ENCODE results near the gene ICA1. TPM values are rescaled to one million over a fixed set of nuclear protein-coding genes. Genes with fewer than 3 reads are reported as not detected.
A peak's percentile ranks its signal among the peaks of the same experiment; 100 is the strongest.

The ICA1 gene
- total RNA-seq, 1 donor = 5.1 TPM

- no peaks in the 10 kb centered on the region for H3K27me3 ChIP-seq (ENCODE audit: insufficient read depth, low read length)
- no peaks in the 10 kb centered on the region for H3K9me3 ChIP-seq (ENCODE audit: low read depth, low read length)
- no peaks in the 10 kb centered on the region for H3K4me1 ChIP-seq (ENCODE audit: insufficient read depth, low read length)
- H3K4me3 ChIP-seq (ENCODE audit: low read length) = no peak overlapping the region
These were observed 20.9 kb upstream of the ICA1 start for GRCh38 chr7:8282871-8283270.

DNA sequence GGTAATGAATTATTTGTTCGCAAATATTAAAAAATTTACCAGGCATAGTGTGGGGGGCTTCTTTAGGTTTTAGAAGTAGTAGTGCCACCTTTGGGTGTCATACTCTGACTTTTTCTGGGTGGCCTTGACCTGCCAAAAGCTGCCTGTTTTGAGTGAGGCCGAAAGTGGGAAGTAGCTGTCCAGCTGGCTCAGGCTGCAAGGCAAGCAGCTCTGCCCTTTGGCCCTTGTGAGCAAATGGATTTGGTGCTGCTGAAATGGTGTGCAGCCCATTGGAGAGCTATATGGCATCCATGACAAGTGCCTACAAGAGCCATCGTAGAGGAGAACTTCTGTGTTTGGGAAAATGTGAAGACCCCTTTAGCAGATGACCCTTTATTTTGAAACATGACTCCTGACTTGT is 20.2 kb upstream of the ICA1 start:
- no peak overlapping the region for H3K4me3 ChIP-seq (ENCODE audit: low read length)
- no peaks in the 10 kb centered on the region for H3K9me3 ChIP-seq (ENCODE audit: low read depth, low read length)
- H3K4me1 ChIP-seq (ENCODE audit: insufficient read depth, low read length) = no peaks in the 10 kb centered on the region
- H3K27me3 ChIP-seq (ENCODE audit: insufficient read depth, low read length) = no peaks in the 10 kb centered on the region

DNA sequence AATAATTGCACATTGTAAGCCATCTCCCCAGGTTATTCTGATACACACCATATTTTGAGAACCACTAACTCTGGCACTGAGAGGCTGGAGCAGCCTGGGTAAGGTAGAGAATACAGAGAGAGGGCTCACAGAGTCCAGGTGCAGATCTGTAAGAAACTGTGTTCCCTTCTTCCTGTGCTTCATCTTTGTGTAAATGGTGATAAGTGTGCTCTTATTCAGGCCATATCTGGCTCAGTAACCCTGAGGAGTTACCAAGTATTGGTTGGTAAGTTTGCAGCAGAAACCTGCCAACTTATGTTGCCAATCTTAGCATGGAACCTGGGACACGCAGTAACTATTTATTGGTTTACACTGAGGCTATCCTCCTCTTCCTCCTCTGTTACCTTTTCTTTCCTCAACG is 16.2 kb upstream of the ICA1 start:
- H3K27me3 ChIP-seq (ENCODE audit: insufficient read depth, low read length) = no peaks in the 10 kb centered on the region
- H3K4me3 ChIP-seq (ENCODE audit: low read length) = no peak overlapping the region
- no peaks in the 10 kb centered on the region for H3K4me1 ChIP-seq (ENCODE audit: insufficient read depth, low read length)
- H3K9me3 ChIP-seq (ENCODE audit: low read depth, low read length) = no peaks in the 10 kb centered on the region

DNA sequence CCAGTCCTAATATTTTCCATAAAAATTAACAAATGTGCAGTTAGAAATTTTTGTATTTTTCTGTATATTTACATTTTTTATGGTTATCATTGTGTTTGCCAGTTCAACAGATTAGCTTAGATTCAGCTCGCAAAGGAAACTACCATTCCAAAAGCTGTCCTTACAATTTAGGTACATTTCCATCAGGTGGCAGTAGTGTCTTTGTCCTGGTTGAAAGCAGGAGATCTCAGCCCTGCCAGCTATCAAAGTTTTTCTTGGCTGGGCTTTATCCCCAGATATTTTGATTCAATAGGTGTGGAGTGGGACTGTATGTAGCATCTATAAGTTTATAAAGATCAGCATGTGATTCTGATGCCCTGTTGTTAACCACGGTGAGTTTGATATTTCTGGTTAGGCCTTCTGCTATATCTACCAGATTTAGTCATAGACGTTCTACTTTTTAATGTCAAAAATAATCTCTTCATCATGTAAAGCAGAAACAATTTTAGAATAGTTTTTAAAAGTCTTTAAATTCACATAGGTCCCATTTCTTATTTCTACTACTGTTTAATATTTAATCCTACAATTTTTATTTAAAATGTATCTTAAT is 15.5 kb upstream of the ICA1 start:
- Histone ChIP-seq H3K27me3 (ENCODE audit: insufficient read depth, low read length) (no peaks in the 10 kb centered on the region), H3K9me3 (ENCODE audit: low read depth, low read length) (no peaks in the 10 kb centered on the region), H3K4me1 (ENCODE audit: insufficient read depth, low read length) (no peaks in the 10 kb centered on the region), H3K4me3 (ENCODE audit: low read length) (no peak overlapping the region)

GRCh38 chr7:8274589-8274988 is 12.6 kb upstream of the ICA1 start:
- no peaks in the 10 kb centered on the region for H3K4me1 ChIP-seq (ENCODE audit: insufficient read depth, low read length)
- H3K9me3 ChIP-seq (ENCODE audit: low read depth, low read length) = no peaks in the 10 kb centered on the region
- H3K27me3 ChIP-seq (ENCODE audit: insufficient read depth, low read length) = peaks cover 3% of the 10 kb centered on the region
- no peak overlapping the region for H3K4me3 ChIP-seq (ENCODE audit: low read length)

DNA sequence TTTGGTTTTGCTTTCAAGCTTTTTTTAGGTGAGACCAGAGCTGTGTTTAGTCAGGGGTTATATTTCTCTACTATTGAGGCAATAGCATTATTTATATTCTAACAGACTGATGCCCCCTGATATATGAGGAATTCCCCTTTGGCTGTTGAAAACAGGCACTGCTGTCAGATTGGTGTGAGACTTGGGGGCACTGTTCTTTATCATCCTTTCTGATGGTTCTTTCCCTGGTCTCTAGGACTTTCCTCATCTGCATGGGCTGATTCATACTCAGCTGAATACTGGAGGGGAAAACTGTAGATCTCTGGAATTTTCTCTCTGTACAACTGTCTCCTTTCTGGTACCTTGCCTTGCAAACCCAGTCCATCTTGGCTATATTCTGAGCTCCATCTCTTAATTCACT is 10.0 kb upstream of the ICA1 start:
- no peak overlapping the region for H3K4me3 ChIP-seq (ENCODE audit: low read length)
- H3K27me3 ChIP-seq (ENCODE audit: insufficient read depth, low read length) = peaks cover 3% of the 10 kb centered on the region
- H3K9me3 ChIP-seq (ENCODE audit: low read depth, low read length) = no peaks in the 10 kb centered on the region
- H3K4me1 ChIP-seq (ENCODE audit: insufficient read depth, low read length) = peaks cover 4% of the 10 kb centered on the region

DNA sequence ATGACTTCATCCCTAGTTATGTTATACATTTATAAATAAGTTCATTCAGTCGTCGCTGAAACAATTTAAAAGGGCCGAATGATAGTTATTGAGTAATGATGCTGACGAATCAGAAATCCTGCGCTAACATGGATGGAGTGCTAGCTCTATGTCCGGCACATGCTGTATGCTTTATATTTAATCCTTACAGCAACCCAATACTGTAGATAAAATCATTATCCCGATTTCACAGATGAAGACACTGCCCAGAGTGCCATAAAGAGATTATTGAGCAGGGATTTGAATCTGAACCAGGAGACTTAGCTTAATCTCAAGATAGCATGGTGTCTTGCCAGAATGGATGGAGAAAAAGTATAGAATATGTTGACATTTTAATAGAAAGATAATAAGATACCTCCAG is 1.1 kb upstream of the ICA1 start:
- Histone ChIP-seq H3K4me3 (ENCODE audit: low read length) (no peak overlapping the region), H3K27me3 (ENCODE audit: insufficient read depth, low read length) (peaks cover 24% of the 10 kb centered on the region)

DNA sequence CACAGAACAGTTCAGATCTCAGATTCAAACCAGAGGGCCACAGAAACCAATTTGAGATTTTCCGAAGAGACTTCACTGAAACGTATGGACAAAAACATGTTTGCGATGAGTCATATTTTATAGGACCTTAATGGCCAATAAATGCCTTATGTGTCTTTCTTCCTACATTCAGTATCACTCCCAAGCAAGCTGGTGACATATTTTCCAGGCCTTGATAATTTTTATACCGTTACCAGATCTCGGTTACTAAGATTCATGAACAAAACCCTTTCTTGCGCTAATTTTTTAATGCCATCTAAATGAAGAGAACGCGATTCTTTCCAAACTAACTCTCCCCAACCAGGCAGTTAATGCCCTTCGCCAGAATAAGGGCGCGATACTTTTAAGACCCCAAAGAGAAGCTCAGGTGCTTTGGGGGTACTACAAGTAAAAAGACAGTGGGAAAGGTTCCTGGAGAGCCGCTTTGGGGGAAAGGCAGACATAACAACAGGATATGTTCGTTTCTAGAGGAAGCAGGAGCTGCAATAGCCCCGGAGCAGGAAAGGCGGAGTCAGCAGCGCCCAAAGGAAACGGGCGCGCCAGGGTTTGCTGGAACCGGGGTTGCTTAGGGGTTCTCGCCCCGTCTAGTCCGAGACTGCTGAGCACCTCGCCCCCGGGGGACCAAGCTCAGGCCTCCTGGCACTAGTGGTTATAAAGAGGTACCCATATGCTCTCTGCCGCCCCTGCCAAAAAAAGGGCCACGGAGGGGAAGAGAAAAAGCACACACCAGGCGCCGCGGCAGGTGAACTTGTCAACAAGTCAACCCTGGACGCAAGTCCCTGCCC is 884 bp downstream of the ICA1 start:
- peak overlapping the region; percentile 38 for H3K4me3 ChIP-seq (ENCODE audit: low read length)
- peaks cover 11% of the 10 kb centered on the region for H3K4me1 ChIP-seq (ENCODE audit: insufficient read depth, low read length)
- peaks cover 24% of the 10 kb centered on the region for H3K27me3 ChIP-seq (ENCODE audit: insufficient read depth, low read length)

More for the DNA sequence above, 1.1 kb upstream of the ICA1 start:
- Histone ChIP-seq H3K9me3 (ENCODE audit: low read depth, low read length) (no peaks in the 10 kb centered on the region), H3K4me1 (ENCODE audit: insufficient read depth, low read length) (peaks cover 11% of the 10 kb centered on the region)

GRCh38 chr7:8259586-8260222 is 2.3 kb downstream of the ICA1 start:
- Histone ChIP-seq H3K4me1 (ENCODE audit: insufficient read depth, low read length) (peaks cover 11% of the 10 kb centered on the region), H3K4me3 (ENCODE audit: low read length) (no peak overlapping the region), H3K27me3 (ENCODE audit: insufficient read depth, low read length) (peaks cover 24% of the 10 kb centered on the region), H3K9me3 (ENCODE audit: low read depth, low read length) (no peaks in the 10 kb centered on the region)

More for the DNA sequence above, 884 bp downstream of the ICA1 start:
- H3K9me3 ChIP-seq (ENCODE audit: low read depth, low read length) = no peaks in the 10 kb centered on the region

- peaks cover 11% of the 10 kb centered on the region for H3K4me1 ChIP-seq (ENCODE audit: insufficient read depth, low read length)
- peaks cover 21% of the 10 kb centered on the region for H3K27me3 ChIP-seq (ENCODE audit: insufficient read depth, low read length)
- H3K4me3 ChIP-seq (ENCODE audit: low read length) = no peak overlapping the region
- no peaks in the 10 kb centered on the region for H3K9me3 ChIP-seq (ENCODE audit: low read depth, low read length)
These were observed 3.2 kb downstream of the ICA1 start for GRCh38 chr7:8258734-8259133.

- H3K27me3 ChIP-seq (ENCODE audit: insufficient read depth, low read length) = peaks cover 19% of the 10 kb centered on the region
- H3K4me3 ChIP-seq (ENCODE audit: low read length) = no peak overlapping the region
- H3K9me3 ChIP-seq (ENCODE audit: low read depth, low read length) = no peaks in the 10 kb centered on the region
- H3K4me1 ChIP-seq (ENCODE audit: insufficient read depth, low read length) = peaks cover 11% of the 10 kb centered on the region
These were observed 3.8 kb downstream of the ICA1 start for GRCh38 chr7:8258166-8258565.

DNA sequence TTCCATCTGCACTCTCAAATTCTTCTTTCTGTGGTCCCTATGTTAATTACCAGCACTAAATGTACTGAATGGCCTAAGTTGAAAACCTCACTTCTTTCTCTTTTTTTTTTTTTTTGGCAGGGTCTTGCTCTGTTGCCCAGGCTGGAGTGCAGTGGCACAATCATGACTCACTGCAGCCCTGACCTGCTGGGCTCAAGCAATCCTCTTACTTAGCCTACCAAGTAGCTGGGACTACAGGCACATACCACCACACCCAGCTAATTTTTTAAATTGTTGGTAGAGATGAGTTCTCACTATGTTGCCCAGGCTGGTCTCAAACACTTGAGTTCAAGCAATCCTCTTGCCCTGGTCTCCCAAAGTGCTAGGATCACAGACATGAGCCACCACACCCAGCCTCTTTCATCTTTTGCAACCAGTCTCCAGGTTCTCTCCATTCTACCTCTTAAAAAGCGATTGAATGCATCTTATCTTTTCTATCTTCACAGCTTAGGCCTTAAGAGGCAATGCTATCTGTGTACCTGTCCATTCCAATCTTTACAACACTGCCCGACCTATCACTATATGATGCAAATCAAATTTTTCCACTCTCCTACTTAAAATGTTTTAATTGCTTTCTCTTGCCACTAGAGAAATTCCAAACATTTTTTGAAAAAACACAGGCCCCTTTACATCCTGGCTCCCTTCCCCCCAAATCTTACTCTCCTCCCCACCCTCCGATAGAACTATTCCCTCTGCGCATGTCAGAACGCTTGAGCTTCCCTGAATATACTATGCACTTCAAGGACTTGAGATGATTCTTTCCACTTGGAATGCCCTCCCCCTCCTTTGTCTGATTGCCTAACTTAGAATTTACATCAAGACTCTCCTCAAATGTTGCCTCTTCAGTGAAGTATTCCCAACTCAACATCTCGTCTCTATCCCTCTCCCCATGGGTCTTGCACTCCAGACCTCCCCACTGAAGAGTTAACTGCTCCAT is 6.0 kb downstream of the ICA1 start:
- Histone ChIP-seq H3K9me3 (ENCODE audit: low read depth, low read length) (no peaks in the 10 kb centered on the region), H3K4me3 (ENCODE audit: low read length) (no peak overlapping the region), H3K4me1 (ENCODE audit: insufficient read depth, low read length) (peaks cover 4% of the 10 kb centered on the region), H3K27me3 (ENCODE audit: insufficient read depth, low read length) (peaks cover 8% of the 10 kb centered on the region)

DNA sequence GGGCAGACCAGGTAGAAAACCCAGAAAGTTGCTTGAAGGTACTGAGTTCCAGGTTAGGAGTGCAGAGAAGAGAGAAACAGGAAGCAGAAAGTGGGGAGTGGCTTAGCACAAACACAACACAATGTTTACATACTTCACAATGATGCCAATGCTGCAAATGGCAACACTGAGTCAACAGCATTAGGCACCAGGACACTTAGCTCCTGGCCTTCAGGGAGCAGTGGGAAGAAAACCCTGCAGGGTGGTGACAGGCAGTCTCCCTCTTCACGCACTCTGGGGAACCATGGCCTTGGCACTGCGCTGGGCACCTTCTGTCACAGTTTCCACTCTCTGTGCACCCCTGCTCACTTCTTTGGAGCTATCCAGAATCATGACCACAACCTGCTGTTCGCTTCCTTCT is 7.3 kb downstream of the ICA1 start:
- Histone ChIP-seq H3K9me3 (ENCODE audit: low read depth, low read length) (no peaks in the 10 kb centered on the region), H3K27me3 (ENCODE audit: insufficient read depth, low read length) (no peaks in the 10 kb centered on the region), H3K4me3 (ENCODE audit: low read length) (no peak overlapping the region), H3K4me1 (ENCODE audit: insufficient read depth, low read length) (peaks cover 2% of the 10 kb centered on the region)

DNA sequence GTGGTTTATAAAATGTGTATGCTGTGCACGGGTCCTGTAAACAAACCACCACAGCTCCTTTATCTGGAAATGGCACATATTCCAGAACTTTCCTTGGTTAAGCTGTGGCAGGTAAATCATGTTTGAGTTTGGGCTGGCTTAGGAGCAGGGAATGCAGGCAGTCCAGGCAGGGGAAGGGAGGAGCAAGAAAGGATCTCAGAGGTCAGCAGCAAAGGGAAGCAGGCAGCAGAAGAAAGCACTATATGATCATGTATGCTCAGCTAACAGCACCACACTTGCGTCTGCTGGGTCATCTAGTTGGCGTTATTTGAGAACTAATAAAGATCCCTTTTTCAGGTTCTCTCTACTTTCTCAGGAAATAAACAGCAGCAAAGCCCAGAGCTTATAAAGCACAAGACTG is 7.8 kb downstream of the ICA1 start:
- no peak overlapping the region for H3K4me3 ChIP-seq (ENCODE audit: low read length)
- no peaks in the 10 kb centered on the region for H3K27me3 ChIP-seq (ENCODE audit: insufficient read depth, low read length)
- H3K4me1 ChIP-seq (ENCODE audit: insufficient read depth, low read length) = peaks cover 7% of the 10 kb centered on the region
- H3K9me3 ChIP-seq (ENCODE audit: low read depth, low read length) = no peaks in the 10 kb centered on the region

GRCh38 chr7:8251195-8251594 is 10.8 kb downstream of the ICA1 start:
- H3K4me3 ChIP-seq (ENCODE audit: low read length) = no peak overlapping the region
- H3K4me1 ChIP-seq (ENCODE audit: insufficient read depth, low read length) = peaks cover 10% of the 10 kb centered on the region
- H3K9me3 ChIP-seq (ENCODE audit: low read depth, low read length) = no peaks in the 10 kb centered on the region
- no peaks in the 10 kb centered on the region for H3K27me3 ChIP-seq (ENCODE audit: insufficient read depth, low read length)
